H54 (cell line): ENCODE data around the gene AGAP1.

ENCODE experiments used
- DNase-seq: peaks from one replicate; pipeline ENCODE4 v3.0.0; 2011; ENCODE audit warnings: low spot score, mixed read lengths; ENCODE audit not compliant: insufficient read length
- FAIRE-seq: peaks from 3 replicates; lab custom pipeline; 2011; peaks lifted over from hg19 to GRCh38; lab: Jason Lieb, UNC
- POLR2A ChIP-seq: IDR thresholded peaks from 2 replicates; pipeline ENCODE4 v1.6.1; 2011; ENCODE audit warnings: low read depth, mild to moderate bottlenecking, low read length

AGAP1 gene

DNA sequence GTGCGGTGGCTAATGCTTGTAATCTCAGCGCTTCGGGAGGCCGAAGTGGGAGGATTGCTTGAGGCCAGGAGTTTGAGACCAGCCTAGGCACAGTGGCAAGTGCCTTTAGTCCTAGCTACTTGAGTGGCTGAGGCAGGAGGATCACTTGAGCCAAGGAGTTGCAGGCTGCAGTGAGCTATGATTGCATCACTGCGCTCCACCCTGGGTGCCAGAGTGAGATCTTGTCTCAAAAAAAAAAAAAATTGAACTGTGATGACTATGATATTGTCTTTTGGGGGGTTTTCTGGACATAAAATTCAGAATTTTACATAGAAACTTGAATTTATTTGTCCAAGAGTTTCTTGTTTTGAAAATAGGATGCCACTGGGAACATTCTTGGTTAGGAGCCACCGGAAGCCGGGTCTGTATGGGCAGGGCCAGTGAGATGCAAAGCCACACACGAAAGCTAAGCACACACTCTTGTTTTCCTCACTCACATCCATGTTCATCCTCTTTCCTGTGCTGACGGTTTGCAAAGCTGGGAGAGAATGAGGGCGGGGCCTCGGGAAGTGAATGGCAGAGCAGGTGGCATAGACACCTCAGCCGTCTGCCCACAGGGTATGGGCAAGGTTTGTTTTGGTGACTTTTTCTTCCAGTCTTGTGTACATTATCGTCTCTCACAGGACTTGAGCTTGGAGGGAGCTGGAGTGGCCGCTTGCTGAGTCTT, 12.6 kb downstream of the AGAP1 start:
- no peak for FAIRE-seq
- no peak for DNase-seq
- no peak for TF ChIP-seq POLR2A

GRCh38 chr2:235506997-235507615, 13.3 kb downstream of the AGAP1 start:
- FAIRE-seq = no peak
- DNase-seq = no peak
- no peak for TF ChIP-seq POLR2A

GRCh38 chr2:235507928-235508327, 14.1 kb downstream of the AGAP1 start:
- FAIRE-seq = no peak
- TF ChIP-seq POLR2A = no peak

GRCh38 chr2:235508371-235509160, 14.7 kb downstream of the AGAP1 start:
- no peak for TF ChIP-seq POLR2A
- no peak for FAIRE-seq

More at GRCh38 chr2:235507928-235508327, 14.1 kb downstream of the AGAP1 start:
- DNase-seq = no peak

DNA sequence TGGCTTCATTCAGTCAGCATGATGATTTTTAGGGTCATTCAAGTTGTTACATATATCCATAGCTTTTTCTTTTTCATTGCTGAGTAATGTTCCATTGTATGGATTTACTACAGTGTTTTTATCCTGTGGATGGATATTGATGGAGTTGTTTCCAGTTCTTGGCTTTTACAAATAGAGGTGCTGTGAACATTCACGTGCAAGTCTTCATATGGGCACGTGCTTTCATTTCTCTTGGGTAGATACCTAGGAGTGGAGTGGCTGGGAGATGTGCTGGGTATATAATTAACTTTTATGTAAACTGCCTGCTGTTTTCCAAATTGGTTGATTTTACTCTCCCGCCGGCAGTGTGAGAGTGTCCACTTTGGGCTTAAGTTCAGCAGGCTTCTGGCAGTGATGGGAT, 16.5 kb downstream of the AGAP1 start:
- no peak for TF ChIP-seq POLR2A
- DNase-seq (no peak), FAIRE-seq (no peak)

More at GRCh38 chr2:235508371-235509160, 14.7 kb downstream of the AGAP1 start:
- no peak for DNase-seq

DNA sequence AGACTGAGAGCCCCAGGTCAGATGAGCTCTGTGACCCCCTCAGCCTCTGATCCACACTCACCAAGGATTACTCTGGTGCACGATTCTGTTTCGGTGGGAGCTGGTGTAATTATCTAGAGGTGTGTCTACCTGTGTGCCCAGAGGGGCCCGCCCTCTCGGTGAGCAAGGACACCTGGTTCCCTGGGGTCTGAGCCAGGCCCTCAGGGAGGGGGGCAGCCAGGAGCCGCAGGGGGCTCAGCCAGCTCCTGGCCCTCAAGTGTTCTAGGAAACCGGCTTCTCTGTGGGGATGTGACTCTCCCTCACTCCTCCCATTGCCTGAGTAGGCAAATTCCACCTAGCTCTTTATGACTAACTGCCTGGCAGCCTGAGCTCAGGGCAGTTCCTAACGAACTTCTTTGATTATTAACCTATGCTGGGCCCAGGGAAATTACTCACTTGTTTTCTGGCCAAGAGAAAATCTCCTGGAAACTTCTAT, 17.4 kb downstream of the AGAP1 start:
- FAIRE-seq (peak; percentile 53), DNase-seq (peak; percentile 90)
- no peak for TF ChIP-seq POLR2A

DNA sequence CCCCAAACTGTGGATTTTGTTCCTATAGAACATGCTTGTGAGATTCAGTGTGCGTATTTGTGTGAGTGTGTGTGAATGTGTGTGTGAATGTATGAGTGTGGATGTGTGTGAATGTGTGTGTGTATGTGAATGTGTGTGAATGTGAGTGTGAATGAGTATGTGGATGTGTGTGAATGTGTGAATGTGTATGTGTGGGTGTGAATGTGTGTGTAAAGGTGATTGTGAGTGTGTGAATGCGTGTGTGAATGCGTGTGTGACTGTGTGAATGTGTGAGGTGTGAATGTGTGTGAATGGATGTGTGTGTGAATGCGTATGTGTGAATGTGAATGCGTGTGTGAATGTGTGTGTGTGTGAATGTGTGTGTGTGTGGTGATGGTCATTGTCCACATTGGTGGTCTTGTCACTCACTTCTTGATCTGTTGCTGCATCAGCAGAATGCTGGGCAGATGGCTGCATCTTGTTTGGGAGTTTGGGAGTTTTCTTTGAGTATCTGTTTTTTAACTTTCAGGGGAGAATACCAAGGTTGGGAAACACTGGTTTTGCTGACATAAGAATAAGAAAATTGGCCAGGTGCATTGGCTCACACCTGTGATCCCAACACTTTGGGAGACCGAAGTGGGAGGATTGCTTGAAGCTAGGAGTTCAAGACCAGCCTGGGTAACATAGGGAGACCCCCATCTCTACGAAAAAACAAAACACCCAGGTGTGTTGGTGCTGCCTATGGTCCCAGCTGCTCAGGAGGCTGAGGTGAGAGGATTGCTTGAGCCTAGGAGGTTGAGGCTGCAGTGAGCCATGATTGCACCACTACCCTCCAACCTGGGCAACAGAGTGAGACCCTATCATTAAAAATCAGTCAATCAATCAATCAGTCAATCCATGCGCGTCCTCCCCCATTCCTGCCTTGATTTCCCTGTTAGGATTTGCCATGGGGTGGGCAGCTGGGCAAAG, 18.2 kb downstream of the AGAP1 start:
- no peak for TF ChIP-seq POLR2A
- no peak for DNase-seq
- FAIRE-seq = no peak

DNA sequence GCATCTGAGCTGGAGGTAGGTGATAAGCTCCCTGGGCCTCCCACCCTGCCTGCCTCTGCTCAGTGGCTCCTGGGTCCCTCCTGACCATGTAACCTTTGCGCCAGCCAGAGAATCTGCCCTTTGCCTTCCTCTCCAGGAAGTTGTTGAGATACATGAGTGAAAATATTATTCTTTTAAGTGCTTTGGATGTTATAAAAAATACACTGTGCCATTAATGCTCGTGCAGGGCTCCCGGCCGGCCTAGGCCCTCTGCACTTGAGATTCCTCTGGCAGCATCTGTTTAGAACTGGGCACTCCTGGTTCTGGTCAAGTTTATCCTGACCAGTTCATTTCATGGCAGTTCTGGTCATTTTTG, 18.8 kb downstream of the AGAP1 start:
- no peak for FAIRE-seq
- DNase-seq = no peak
- no peak for TF ChIP-seq POLR2A

- FAIRE-seq = no peak
- no peak for DNase-seq
- TF ChIP-seq POLR2A = no peak
These were observed 20.3 kb downstream of the AGAP1 start for GRCh38 chr2:235513984-235514626.

GRCh38 chr2:235514627-235515363, 21.0 kb downstream of the AGAP1 start:
- DNase-seq (no peak), FAIRE-seq (no peak)
- no peak for TF ChIP-seq POLR2A

- no peak for TF ChIP-seq POLR2A
- no peak for FAIRE-seq
- no peak for DNase-seq
These were observed 21.5 kb downstream of the AGAP1 start for GRCh38 chr2:235515364-235515742.

DNA sequence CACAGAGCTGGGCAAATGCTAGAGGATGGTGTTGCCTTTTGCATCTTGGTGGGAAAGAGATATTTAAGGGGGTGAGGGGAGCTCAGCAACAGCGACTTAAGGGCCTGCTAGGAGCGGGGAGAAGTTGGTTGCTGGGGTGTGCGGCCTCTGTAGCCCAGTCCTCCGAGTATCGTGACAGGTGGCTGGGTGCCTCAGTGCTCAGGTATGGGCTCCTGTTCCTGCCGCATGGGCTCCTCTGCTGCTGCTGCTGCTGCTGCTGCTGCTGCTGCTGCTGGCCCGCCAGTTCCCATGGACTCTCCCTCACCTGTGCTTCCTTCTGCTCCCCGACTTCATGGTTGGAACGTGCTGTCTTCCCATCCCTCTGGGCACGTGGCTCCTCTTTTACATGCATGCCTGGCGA, 22.0 kb downstream of the AGAP1 start:
- TF ChIP-seq POLR2A = no peak
- DNase-seq (no peak), FAIRE-seq (no peak)
